ENCODE data around the gene PRR36.

- no peak for TF ChIP-seq GATA2 (IDR thresholded peaks at IDR 0.05; ENCODE audit: low read depth, low read length)
- TF ChIP-seq GATA3 (IDR thresholded peaks at IDR 0.05; ENCODE audit: low read depth, low read length) = no peak
Measured at GRCh38 chr19:7866399-7867091, 7.6 kb downstream of the PRR36 start.
